Prostate gland (tissue), 2 donors: ENCODE data around the gene TMEM43. TPM values are rescaled to one million over a fixed set of nuclear protein-coding genes. Genes with fewer than 3 reads are reported as not detected.

ENCODE experiments used
- DNase-seq: peaks from one replicate; pipeline ENCODE4 v3.0.0-alpha.2; 2019; ENCODE audit warnings: low spot score
- H3K27ac ChIP-seq, 2 donors: fragments of 200-600 bp; sonication (generic); 2 replicates each; pipeline ENCODE4 v1.5.1; 2017 to 2019
- H3K27me3 ChIP-seq: fragments of 200-600 bp; sonication (generic); replicated peaks from 2 replicates; pipeline ENCODE4 v1.5.1; 2019; ENCODE audit not compliant: insufficient read depth
- H3K36me3 ChIP-seq, 2 donors: fragments of 200-600 bp; sonication (generic); 1 replicate in 1 of 2; 2 replicates in 1 of 2; pipeline versions ENCODE4 v1.5.1 to v1.8.1; 2017 to 2019
- H3K4me1 ChIP-seq: fragments of 200-600 bp; sonication (generic); replicated peaks from 2 replicates; pipeline ENCODE4 v1.5.1; 2019
- H3K4me3 ChIP-seq, 2 donors: fragments of 200-600 bp; sonication (generic); 2 replicates each; pipeline ENCODE4 v1.5.1; 2017 to 2019
- H3K9me3 ChIP-seq: fragments of 200-600 bp; sonication (generic); 2 replicates; pipeline ENCODE4 v1.5.1; 2017
- CTCF ChIP-seq, 4 experiments: fragments of 200-600 bp in 2 of 4; fragments of 450-650 bp in 2 of 4; sonication (generic) in 2 of 4; IDR thresholded peaks; 1 replicate in 3 of 4; 2 replicates in 1 of 4; pipeline ENCODE4 v1.5.1; 2016 to 2019; ENCODE audit warnings: antibody characterized with exemption in 4 of 4, mild to moderate bottlenecking in 2 of 4, moderate library complexity in 2 of 4
- POLR2A ChIP-seq: fragments of 450-650 bp; IDR thresholded peaks from one replicate; pipeline ENCODE4 v1.6.1; 2016; ENCODE audit warnings: antibody characterized with exemption, mild to moderate bottlenecking
- POLR2AphosphoS5 ChIP-seq: sonication (generic); formaldehyde crosslinking; IDR thresholded peaks from one replicate; pipeline ENCODE4 v1.6.1; 2017; ENCODE audit warnings: antibody characterized with exemption
- WGBS: methylation state at CpG from one replicate; pipeline ENCODE4 v1.1.5; 2018; 5-methylcytosine and 5-hydroxymethylcytosine counted together
- intact Hi-C: fragments of 100-400 bp; cut with DNase I; formaldehyde crosslinking; loops from one replicate; pipeline ENCODE4 v1.14.2; 2022
- total RNA-seq, 2 donors: library from RNA; depleted of rRNA; stranded (reverse); fragments of >200 nt; gene quantifications; one replicate each; pipeline ENCODE4 v1.1.0, GENCODE V29; 2016

Gene TMEM43
- total RNA-seq, 2 donors from 2014 or later, result 56.8 to 80.5 TPM

GRCh38 chr3:14133188-14133800, 8.4 kb downstream of the TMEM43 start:
- Histone ChIP-seq H3K4me1 (no peaks in the 10 kb centered on the region), H3K27me3 (no peaks in the 10 kb centered on the region), H3K9me3 (no peaks in the 10 kb centered on the region), H3K4me3 (no peak overlapping the region), H3K27ac (no peak overlapping the region), H3K36me3 (peaks cover 29 to 42% of the 10 kb centered on the region in 2 donors)
- no peak for TF ChIP-seq POLR2AphosphoS5
- TF ChIP-seq CTCF (IDR thresholded peaks at IDR 0.05), result no peak
- TF ChIP-seq POLR2A, result no peak
- intact Hi-C loops, result no loop called here
- DNase-seq, result no peak
- WGBS, result 89% methylated on average over 9 of the region's 10 CpGs

GRCh38 chr3:14133876-14134275, 9.0 kb downstream of the TMEM43 start:
- TF ChIP-seq CTCF (IDR thresholded peaks at IDR 0.05), result no peak
- TF ChIP-seq POLR2A, result no peak
- no peak for TF ChIP-seq POLR2AphosphoS5
- H3K27ac ChIP-seq, result no peak overlapping the region
- H3K4me1 ChIP-seq, result no peaks in the 10 kb centered on the region
- peaks cover 29 to 42% of the 10 kb centered on the region in 2 donors for H3K36me3 ChIP-seq
- no peak overlapping the region for H3K4me3 ChIP-seq
- H3K27me3 ChIP-seq, result no peaks in the 10 kb centered on the region
- no peak for DNase-seq
- 91% methylated on average over 5 of the region's 5 CpGs for WGBS
- no peaks in the 10 kb centered on the region for H3K9me3 ChIP-seq
- intact Hi-C loops, result no loop called here

GRCh38 chr3:14134291-14134690, 9.4 kb downstream of the TMEM43 start:
- H3K27ac ChIP-seq, result no peak overlapping the region
- peaks cover 29 to 42% of the 10 kb centered on the region in 2 donors for H3K36me3 ChIP-seq
- no peaks in the 10 kb centered on the region for H3K27me3 ChIP-seq
- H3K9me3 ChIP-seq, result no peaks in the 10 kb centered on the region
- H3K4me3 ChIP-seq, result no peak overlapping the region
- intact Hi-C loops, result no loop called here
- TF ChIP-seq CTCF (IDR thresholded peaks at IDR 0.05) (no peak), POLR2A (no peak), POLR2AphosphoS5 (no peak)
- WGBS, result 96% methylated on average over 6 of the region's 6 CpGs
- H3K4me1 ChIP-seq, result no peaks in the 10 kb centered on the region
- DNase-seq, result no peak

GRCh38 chr3:14135581-14135980, 10.7 kb downstream of the TMEM43 start:
- WGBS, result 86% methylated on average over 11 of the region's 11 CpGs
- Histone ChIP-seq H3K27me3 (no peaks in the 10 kb centered on the region), H3K36me3 (peaks cover 27 to 42% of the 10 kb centered on the region in 2 donors), H3K4me1 (no peaks in the 10 kb centered on the region), H3K4me3 (no peak overlapping the region), H3K27ac (no peak overlapping the region), H3K9me3 (no peaks in the 10 kb centered on the region)
- intact Hi-C loops, result no loop called here
- TF ChIP-seq POLR2AphosphoS5, result no peak
- no peak for TF ChIP-seq CTCF (IDR thresholded peaks at IDR 0.05)
- TF ChIP-seq POLR2A, result no peak
- no peak for DNase-seq

- no peak for DNase-seq
- H3K27me3 ChIP-seq, result no peaks in the 10 kb centered on the region
- TF ChIP-seq CTCF (IDR thresholded peaks at IDR 0.05) (no peak), POLR2A (no peak), POLR2AphosphoS5 (no peak)
- 84% methylated on average over 3 of the region's 3 CpGs for WGBS
- intact Hi-C loops, result no loop called here
- no peak overlapping the region for H3K27ac ChIP-seq
- no peaks in the 10 kb centered on the region for H3K9me3 ChIP-seq
- H3K4me1 ChIP-seq, result no peaks in the 10 kb centered on the region
- H3K36me3 ChIP-seq, result peaks cover 18 to 31% of the 10 kb centered on the region in 2 donors
- H3K4me3 ChIP-seq, result no peak overlapping the region
Measured at GRCh38 chr3:14137004-14137403, 12.2 kb downstream of the TMEM43 start.
